Measurements from ENCODE around the gene UGT1A1. TPM values are rescaled to one million over a fixed set of nuclear protein-coding genes. Genes with fewer than 3 reads are reported as not detected.

UGT1A1 gene
- total and polyA plus RNA-seq, 9 of the 15 experiments (the other 6 are each of a cell fraction or from before 2014, with no cell fraction given) = not detected

DNA sequence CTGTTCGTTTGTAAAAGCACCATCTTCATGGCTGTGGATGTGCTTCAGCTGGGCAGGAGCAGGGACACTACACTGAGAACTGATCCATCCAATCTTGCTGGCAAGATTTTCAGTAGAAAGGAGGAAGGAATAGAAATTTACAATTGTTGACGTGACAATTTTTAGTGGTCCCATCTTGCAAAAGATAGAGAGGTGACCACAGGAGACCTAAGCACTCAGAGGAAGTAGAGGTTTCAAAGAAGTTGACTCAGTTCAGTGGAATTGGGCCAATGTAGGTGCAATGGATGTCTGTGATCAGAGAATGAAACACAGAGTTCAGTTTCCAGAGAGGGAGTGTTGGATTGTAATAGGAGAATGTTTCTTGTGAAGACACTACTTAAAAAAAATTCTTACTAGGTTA is 45.9 kb upstream of the UGT1A1 start:
- Histone ChIP-seq H3K9me3 (replicated peaks; ENCODE audit: control insufficient read depth, insufficient read depth, low read depth, low read length) (no peaks in the 10 kb centered on the region), H3K9me1 (ENCODE audit: control insufficient read depth, insufficient read depth, low read length) (no peaks in the 10 kb centered on the region), H3K27ac (ENCODE audit: extremely low read depth, low read depth, low read length) (no peak overlapping the region), H3K79me2 (ENCODE audit: control insufficient read depth, insufficient read depth, low read length) (no peaks in the 10 kb centered on the region), H4K20me1 (replicated peaks; ENCODE audit: control insufficient read depth, insufficient read depth, low read length) (no peaks in the 10 kb centered on the region), H3K4me3 (no peak overlapping the region), H3K27me3 (ENCODE audit: control insufficient read depth in 2 of 2, insufficient read depth in 2 of 2, low read length in 2 of 2) (peaks cover 0 to 20% of the 10 kb centered on the region in 2 experiments; a peak in 2 of 5 replicates), H3K36me3 (ENCODE audit: control insufficient read depth, insufficient read depth, low read length) (no peaks in the 10 kb centered on the region), H3K4me2 (ENCODE audit: insufficient read depth, low read length) (no peak overlapping the region), H2AFZ (ENCODE audit: low read depth, low read length) (no peak overlapping the region), H3K4me1 (replicated peaks in 1 of 2; ENCODE audit: control insufficient read depth in 2 of 2, insufficient read depth in 2 of 2, low read length in 2 of 2) (0 out of 5 replicates have a peak, but pooled peaks cover 0 to 3% of the 10 kb centered on the region in 2 experiments), H3K9ac (ENCODE audit: insufficient read depth in 1 of 2, low read depth in 2 of 2, low read length in 2 of 2) (no peak overlapping the region)
- TF ChIP-seq HDAC1 (IDR thresholded peaks at IDR 0.05) (no peak), SRSF7 (optimal IDR thresholded peaks at IDR 0.05; ENCODE audit: low read depth, low read length) (no peak)
- ChIA-PET POLR2A (no interaction called here), CTCF (ENCODE audit: low intra/inter-chr PET ratio) (no interaction called here)
- 0% methylated on average over 2 of the region's 2 CpGs for WGBS (ENCODE audit: insufficient coverage, low coverage, missing lambda C conversion rate)
- in situ Hi-C loops (cut with MboI) (no loop called here), intact Hi-C loops (cut with micrococcal nuclease) (loop anchor here (10.0 kb wide), 1 partner anchor 129 kb away; no protein-coding TSS in a partner anchor)
- BruUV-seq (replicated peaks) = no TSS peak
- no peak for FAIRE-seq
- no peak for DNase-seq (ENCODE audit: extremely low read depth in 1 of 4, low spot score in 3 of 4)
- ATAC-seq = no peak

- Histone ChIP-seq H3K9me1 (ENCODE audit: control insufficient read depth, insufficient read depth, low read length) (no peaks in the 10 kb centered on the region), H3K79me2 (ENCODE audit: control insufficient read depth, insufficient read depth, low read length) (no peaks in the 10 kb centered on the region), H3K27ac (ENCODE audit: extremely low read depth, low read depth, low read length) (no peak within 1 kb of the TSS), H3K27me3 (ENCODE audit: control insufficient read depth in 2 of 2, insufficient read depth in 2 of 2, low read length in 2 of 2) (peaks cover 0 to 10% of the 10 kb centered on the region in 2 experiments; a peak in 2 of 5 replicates), H3K4me2 (ENCODE audit: insufficient read depth, low read length) (no peak within 1 kb of the TSS), H3K9ac (ENCODE audit: insufficient read depth in 1 of 2, low read depth in 2 of 2, low read length in 2 of 2) (no peak within 1 kb of the TSS), H3K9me3 (replicated peaks; ENCODE audit: control insufficient read depth, insufficient read depth, low read depth, low read length) (no peaks in the 10 kb centered on the region), H3K4me1 (replicated peaks in 1 of 2; ENCODE audit: control insufficient read depth in 2 of 2, insufficient read depth in 2 of 2, low read length in 2 of 2) (no peaks in the 10 kb centered on the region), H2AFZ (ENCODE audit: low read depth, low read length) (no peak within 1 kb of the TSS), H3K4me3 (no peak within 1 kb of the TSS), H4K20me1 (replicated peaks; ENCODE audit: control insufficient read depth, insufficient read depth, low read length) (no peaks in the 10 kb centered on the region), H3K36me3 (ENCODE audit: control insufficient read depth, insufficient read depth, low read length) (no peaks in the 10 kb centered on the region)
- POLR2A ChIA-PET = no interaction called here
- in situ Hi-C loops (cut with MboI) (no loop called here), intact Hi-C loops (cut with micrococcal nuclease) (loop anchor here (10.0 kb wide), 1 partner anchor 134 kb away; no protein-coding TSS in a partner anchor)
- BruUV-seq (replicated peaks) = no TSS peak
- DNase-seq (ENCODE audit: extremely low read depth in 1 of 4, low spot score in 3 of 4) = no peak
- CTCF ChIA-PET (ENCODE audit: low intra/inter-chr PET ratio) = no interaction called here
- ATAC-seq = no peak
- 13% methylated on average over 7 of the region's 7 CpGs for WGBS (ENCODE audit: insufficient coverage, low coverage, missing lambda C conversion rate)
- FAIRE-seq = no peak
- TF ChIP-seq HEY1 (CRISPR knock-in tag; IDR thresholded peaks at IDR 0.05; ENCODE audit: borderline replicate concordance) = no peak
- no peak for TF ChIP-seq THAP7 (CRISPR knock-in tag; IDR thresholded peaks at IDR 0.05)
- no peak for TF ChIP-seq EP300 (IDR thresholded peaks at IDR 0.05; ENCODE audit: low read length)
- no peak for TF ChIP-seq ZBTB17 (CRISPR knock-in tag; IDR thresholded peaks at IDR 0.05)
- no peak for TF ChIP-seq KDM5B (IDR thresholded peaks at IDR 0.05; ENCODE audit: insufficient replicate concordance, low read depth, low read length)
- TF ChIP-seq ZNF707 (CRISPR knock-in tag; conservative IDR thresholded peaks at IDR 0.05) = no peak
- TF ChIP-seq ATF6 (CRISPR knock-in tag; IDR thresholded peaks at IDR 0.05) = no peak
- no peak for TF ChIP-seq YY1 (IDR thresholded peaks at IDR 0.05; ENCODE audit: borderline replicate concordance in 1 of 3, control insufficient read depth in 1 of 3, extremely low read depth in 1 of 3, insufficient read depth in 3 of 3, insufficient read length in 1 of 3, insufficient replicate concordance in 2 of 3, low read depth in 1 of 3, low read length in 2 of 3)
- no peak for TF ChIP-seq TRIM25 (IDR thresholded peaks at IDR 0.05; ENCODE audit: borderline replicate concordance)
Observed at GRCh38 chr2:233718552-233718951, 41.5 kb upstream of the UGT1A1 start, which contains the start of gene UGT1A4. Gene UGT1A4 (plus strand): TSS chr2:233718736. CDS start chr2:233718821, 85 bp downstream.
